ENCODE data around the gene PIEZO2.

The PIEZO2 gene

GRCh38 chr18:10953672-10954071, 195.7 kb downstream of the PIEZO2 start:
- peaks cover 85% of the 10 kb centered on the region for H3K4me1 ChIP-seq (ENCODE audit: insufficient read depth, low read length, severe bottlenecking)
- H3K9ac ChIP-seq (ENCODE audit: low read length): peak overlapping the region; percentile 71

GRCh38 chr18:10951631-10952544, 197.5 kb downstream of the PIEZO2 start:
- peak overlapping the region; percentile 60 for H3K4me2 ChIP-seq (ENCODE audit: low read length)
- no peaks in the 10 kb centered on the region for H3F3A ChIP-seq (ENCODE audit: insufficient read depth, low read length)

More at GRCh38 chr18:10953672-10954071, 195.7 kb downstream of the PIEZO2 start:
- Histone ChIP-seq H2AFZ (ENCODE audit: low read length) (no peak overlapping the region), H3F3A (ENCODE audit: insufficient read depth, low read length) (no peaks in the 10 kb centered on the region), H3K9me2 (ENCODE audit: low read depth, low read length) (no peaks in the 10 kb centered on the region), H3K27me3 (ENCODE audit: insufficient read depth, low read length) (no peaks in the 10 kb centered on the region), H3K4me2 (ENCODE audit: low read length) (peak overlapping the region; percentile 55), H3K9me3 (ENCODE audit: low read length) (no peaks in the 10 kb centered on the region), H3K79me2 (ENCODE audit: insufficient read depth, low read length) (no peaks in the 10 kb centered on the region), H3K27ac (ENCODE audit: low read depth, low read length, poor library complexity, severe bottlenecking) (peak overlapping the region; percentile 97), H4K20me1 (ENCODE audit: insufficient read depth, low read length) (no peaks in the 10 kb centered on the region), H3K36me3 (ENCODE audit: insufficient read depth, low read length) (no peaks in the 10 kb centered on the region), H3K4me3 (ENCODE audit: low read depth, low read length, poor library complexity, severe bottlenecking) (no peak overlapping the region)
- TF ChIP-seq CTCF (IDR thresholded peaks at IDR 0.05; ENCODE audit: low read length) (no peak), EZH2 (IDR thresholded peaks at IDR 0.05; ENCODE audit: borderline replicate concordance, low read length) (no peak)

More at GRCh38 chr18:10951631-10952544, 197.5 kb downstream of the PIEZO2 start:
- H3K4me3 ChIP-seq (ENCODE audit: low read depth, low read length, poor library complexity, severe bottlenecking): peak overlapping the region; percentile 57
- H3K36me3 ChIP-seq (ENCODE audit: insufficient read depth, low read length): no peaks in the 10 kb centered on the region; the same call in 1 of the 2 replicates
- H3K27me3 ChIP-seq (ENCODE audit: insufficient read depth, low read length): no peaks in the 10 kb centered on the region
- no peak for TF ChIP-seq EZH2 (IDR thresholded peaks at IDR 0.05; ENCODE audit: borderline replicate concordance, low read length)
- no peak for TF ChIP-seq CTCF (IDR thresholded peaks at IDR 0.05; ENCODE audit: low read length)
- H3K79me2 ChIP-seq (ENCODE audit: insufficient read depth, low read length): no peaks in the 10 kb centered on the region
- peak overlapping the region; percentile 71 for H3K9ac ChIP-seq (ENCODE audit: low read length)
- no peaks in the 10 kb centered on the region for H4K20me1 ChIP-seq (ENCODE audit: insufficient read depth, low read length)
- peak overlapping the region; percentile 97 for H3K27ac ChIP-seq (ENCODE audit: low read depth, low read length, poor library complexity, severe bottlenecking)
- peaks cover 78% of the 10 kb centered on the region for H3K4me1 ChIP-seq (ENCODE audit: insufficient read depth, low read length, severe bottlenecking)
- H2AFZ ChIP-seq (ENCODE audit: low read length): no peak overlapping the region
- peaks cover 5% of the 10 kb centered on the region; the same call in 1 of the 2 replicates for H3K9me3 ChIP-seq (ENCODE audit: low read length)
- H3K9me2 ChIP-seq (ENCODE audit: low read depth, low read length): no peaks in the 10 kb centered on the region

Measured in OCI-LY1 (cell line).